Peyer's patch (tissue), 4 donors: ENCODE data around the gene COL23A1. TPM values are rescaled to one million over a fixed set of nuclear protein-coding genes. Genes with fewer than 3 reads are reported as not detected.

Experiments used
- DNase-seq, 3 donors: peaks; one replicate each; pipeline ENCODE4 v3.0.0-alpha.2; 2017 to 2019
- H3K27ac ChIP-seq, 4 donors: fragments of 200-600 bp; sonication (generic); one replicate each; pipeline ENCODE4 v1.5.1; 2016 to 2019
- H3K27me3 ChIP-seq, 2 donors: fragments of 200-600 bp; sonication (generic); one replicate each; pipeline ENCODE4 v1.5.1; 2019
- H3K36me3 ChIP-seq, 3 donors: fragments of 200-600 bp; sonication (generic); one replicate each; pipeline ENCODE4 v1.5.1; 2016 to 2019
- H3K4me1 ChIP-seq, 4 donors: fragments of 200-600 bp; sonication (generic); one replicate each; pipeline ENCODE4 v1.5.1; 2016 to 2019
- H3K4me3 ChIP-seq, 4 donors: fragments of 200-600 bp; sonication (generic); 1 replicate in 3 of 4; 2 replicates in 1 of 4; pipeline ENCODE4 v1.5.1; 2016 to 2019; ENCODE audit warnings: mild to moderate bottlenecking in 1 of 4
- H3K9me3 ChIP-seq, 4 donors: fragments of 200-600 bp; sonication (generic); one replicate each; pipeline ENCODE4 v1.5.1; 2016 to 2019; ENCODE audit warnings: mild to moderate bottlenecking in 1 of 4
- POLR2A ChIP-seq, 2 donors: fragments of 450-650 bp; IDR thresholded peaks; one replicate each; pipeline ENCODE4 v1.5.1; 2017; ENCODE audit warnings: antibody characterized with exemption in 2 of 2, mild to moderate bottlenecking in 2 of 2, moderate library complexity in 2 of 2
- total RNA-seq, 4 donors: library from RNA; depleted of rRNA; stranded (reverse); fragments of >200 nt; gene quantifications; one replicate each; pipeline ENCODE4 v1.1.0, GENCODE V29; 2016
- TF ChIP-seq, protein P1 (sequence below), 6 experiments: fragments of 450-650 bp in 4 of 6; fragments of 200-600 bp in 2 of 6; sonication (generic) in 1 of 6; IDR thresholded peaks; one replicate each; pipeline ENCODE4 v1.5.1; 2017 to 2019; ENCODE audit warnings: antibody characterized with exemption in 6 of 6, mild to moderate bottlenecking in 3 of 6, moderate library complexity in 1 of 6

COL23A1 gene
- total RNA-seq, 4 donors from 2014 or later: 0.57 to 5.8 (median 1.2) TPM; not detected in 1

DNA sequence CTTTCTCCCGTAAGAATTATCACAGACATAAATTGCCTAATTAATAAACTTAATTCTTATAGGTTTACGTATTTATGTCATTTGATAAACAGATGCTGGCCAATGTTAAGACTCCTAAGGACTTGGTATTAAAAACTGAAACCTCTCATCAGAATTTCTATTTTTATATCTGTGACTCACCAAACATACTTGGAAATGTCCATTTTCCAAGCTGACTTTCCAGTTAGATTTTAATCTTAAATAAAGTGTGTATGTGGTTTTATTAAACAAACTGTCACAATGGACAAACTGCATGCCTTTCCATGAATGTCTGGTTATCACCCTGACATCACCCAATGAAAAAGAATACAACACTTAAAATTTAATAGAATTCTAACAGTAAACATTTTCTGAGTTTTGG is 12.6 kb upstream of the COL23A1 start:
- peaks cover 0 to 65% (median 2%) of the 10 kb centered on the region in 3 donors for H3K36me3 ChIP-seq
- H3K9me3 ChIP-seq: no peaks in the 10 kb centered on the region
- no peaks in the 10 kb centered on the region for H3K27me3 ChIP-seq
- no peak for DNase-seq
- no peak for TF ChIP-seq POLR2A (IDR thresholded peaks at IDR 0.05)
- TF ChIP-seq, protein P1, sequence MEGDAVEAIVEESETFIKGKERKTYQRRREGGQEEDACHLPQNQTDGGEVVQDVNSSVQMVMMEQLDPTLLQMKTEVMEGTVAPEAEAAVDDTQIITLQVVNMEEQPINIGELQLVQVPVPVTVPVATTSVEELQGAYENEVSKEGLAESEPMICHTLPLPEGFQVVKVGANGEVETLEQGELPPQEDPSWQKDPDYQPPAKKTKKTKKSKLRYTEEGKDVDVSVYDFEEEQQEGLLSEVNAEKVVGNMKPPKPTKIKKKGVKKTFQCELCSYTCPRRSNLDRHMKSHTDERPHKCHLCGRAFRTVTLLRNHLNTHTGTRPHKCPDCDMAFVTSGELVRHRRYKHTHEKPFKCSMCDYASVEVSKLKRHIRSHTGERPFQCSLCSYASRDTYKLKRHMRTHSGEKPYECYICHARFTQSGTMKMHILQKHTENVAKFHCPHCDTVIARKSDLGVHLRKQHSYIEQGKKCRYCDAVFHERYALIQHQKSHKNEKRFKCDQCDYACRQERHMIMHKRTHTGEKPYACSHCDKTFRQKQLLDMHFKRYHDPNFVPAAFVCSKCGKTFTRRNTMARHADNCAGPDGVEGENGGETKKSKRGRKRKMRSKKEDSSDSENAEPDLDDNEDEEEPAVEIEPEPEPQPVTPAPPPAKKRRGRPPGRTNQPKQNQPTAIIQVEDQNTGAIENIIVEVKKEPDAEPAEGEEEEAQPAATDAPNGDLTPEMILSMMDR (IDR thresholded peaks at IDR 0.05): no peak
- H3K27ac ChIP-seq: peak overlapping the region in 1 of 4 donors; percentile 40
- no peak overlapping the region for H3K4me3 ChIP-seq
- H3K4me1 ChIP-seq: no peaks in the 10 kb centered on the region

DNA sequence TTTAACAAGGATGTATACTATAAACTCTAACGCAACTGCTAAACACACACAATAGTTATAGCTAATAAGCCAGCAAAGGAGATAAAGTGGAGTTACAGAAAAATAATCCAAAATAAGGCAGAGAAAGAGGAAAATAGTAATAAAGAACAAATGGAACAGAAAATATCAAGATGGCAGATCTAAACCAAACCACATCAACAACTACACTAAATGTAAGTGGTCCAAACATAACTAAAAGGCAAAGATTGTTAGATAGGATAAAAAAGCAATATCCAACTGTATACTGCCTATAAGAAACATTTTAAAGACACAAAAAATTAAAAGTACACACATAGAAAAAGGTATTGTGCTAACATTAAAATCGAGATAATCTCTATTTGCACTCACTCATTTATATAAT is 5.6 kb upstream of the COL23A1 start:
- TF ChIP-seq, protein P1 (IDR thresholded peaks at IDR 0.05): no peak
- no peak for TF ChIP-seq POLR2A (IDR thresholded peaks at IDR 0.05)
- H3K9me3 ChIP-seq: peaks cover 0 to 10% (median 3%) of the 10 kb centered on the region in 4 donors
- no peak for DNase-seq
- H3K27ac ChIP-seq: no peak overlapping the region
- H3K4me3 ChIP-seq: no peak overlapping the region
- no peaks in the 10 kb centered on the region for H3K27me3 ChIP-seq
- H3K4me1 ChIP-seq: no peaks in the 10 kb centered on the region
- H3K36me3 ChIP-seq: peaks cover 0 to 9% (median 0%) of the 10 kb centered on the region in 3 donors

GRCh38 chr5:178595150-178595549 is 5.0 kb upstream of the COL23A1 start:
- Histone ChIP-seq H3K36me3 (peaks cover 0 to 8% (median 0%) of the 10 kb centered on the region in 3 donors), H3K4me3 (no peak overlapping the region), H3K9me3 (peaks cover 0 to 10% (median 3%) of the 10 kb centered on the region in 4 donors), H3K27me3 (peaks cover 0 to under 1% of the 10 kb centered on the region in 2 donors), H3K27ac (no peak overlapping the region), H3K4me1 (peaks cover 0 to 6% (median 0%) of the 10 kb centered on the region in 4 donors)
- DNase-seq: no peak
- TF ChIP-seq, protein P1 (IDR thresholded peaks at IDR 0.05): no peak
- no peak for TF ChIP-seq POLR2A (IDR thresholded peaks at IDR 0.05)

- no peak for DNase-seq
- peaks cover 0 to 15% (median 4%) of the 10 kb centered on the region in 4 donors for H3K4me1 ChIP-seq
- no peak overlapping the region for H3K27ac ChIP-seq
- TF ChIP-seq, protein P1 (IDR thresholded peaks at IDR 0.05): no peak
- TF ChIP-seq POLR2A (IDR thresholded peaks at IDR 0.05): no peak
- H3K4me3 ChIP-seq: peak overlapping the region in 1 of 4 donors; percentile 52
- H3K9me3 ChIP-seq: peaks cover 0 to 10% (median 3%) of the 10 kb centered on the region in 4 donors
- peaks cover 0 to 6% of the 10 kb centered on the region in 2 donors for H3K27me3 ChIP-seq
- H3K36me3 ChIP-seq: no peaks in the 10 kb centered on the region
Observed at GRCh38 chr5:178590924-178591423, 781 bp upstream of the COL23A1 start.

DNA sequence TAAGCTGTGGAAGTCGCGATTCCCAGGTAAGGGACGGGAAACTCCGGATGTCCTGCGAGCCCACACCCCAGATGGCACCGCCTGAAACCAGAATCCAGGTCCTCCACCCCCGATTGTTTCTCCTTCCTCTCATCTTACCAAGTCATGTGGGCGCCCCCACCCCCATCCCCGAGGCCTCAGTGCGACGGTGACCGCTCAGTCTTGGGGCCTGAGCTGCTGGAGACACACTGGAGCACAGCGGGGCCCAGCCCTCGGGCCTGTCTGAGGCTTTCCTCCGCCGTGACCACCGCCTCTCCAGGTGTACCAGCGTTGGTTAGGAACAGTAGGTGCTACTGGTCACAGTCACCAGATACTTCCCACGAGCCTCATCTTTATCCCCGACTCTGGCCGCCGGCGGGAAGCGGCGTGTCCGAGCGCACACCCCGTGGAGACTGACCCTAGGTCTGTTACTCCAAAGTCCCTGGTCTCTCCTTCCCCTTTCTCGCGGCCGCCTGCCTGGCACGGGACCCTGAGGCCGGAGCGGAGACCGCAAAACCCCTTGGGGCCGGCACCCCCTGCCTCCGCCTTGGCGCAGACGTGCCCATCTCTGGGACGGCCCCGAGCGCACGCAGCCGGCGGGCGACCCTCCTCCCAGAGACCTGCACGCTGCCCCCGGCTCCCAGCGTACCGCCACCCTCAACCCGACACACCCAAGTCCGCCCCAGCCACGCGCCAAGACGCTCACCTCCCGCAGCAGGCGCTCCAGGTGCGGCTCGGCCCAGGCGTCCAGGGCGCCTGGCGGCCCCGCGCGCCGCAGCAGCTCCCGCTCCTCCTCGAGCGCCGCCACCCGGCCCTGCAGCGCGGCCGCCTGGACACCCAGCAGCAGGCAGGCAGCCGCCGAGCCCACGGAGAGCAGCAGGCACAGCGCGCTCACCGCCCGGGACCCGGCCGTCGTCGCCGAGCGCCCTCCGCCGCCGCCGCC is 733 bp downstream of the COL23A1 start:
- Histone ChIP-seq H3K27ac (peak overlapping the region in 2 of 4 donors; percentile 19 to 46), H3K4me3 (peak overlapping the region in 3 of 4 donors; percentile 46 to 52 (median 51)), H3K4me1 (peaks cover 0 to 15% (median 4%) of the 10 kb centered on the region in 4 donors), H3K27me3 (peaks cover 0 to 6% of the 10 kb centered on the region in 2 donors), H3K9me3 (no peaks in the 10 kb centered on the region), H3K36me3 (no peaks in the 10 kb centered on the region)
- TF ChIP-seq POLR2A (IDR thresholded peaks at IDR 0.05): no peak
- TF ChIP-seq, protein P1 (IDR thresholded peaks at IDR 0.05): no peak
- DNase-seq: no peak
